NCI-H2029 treated with DMSO at 0.1 percent for 48 hours (cell line): Measurements from ENCODE around the gene LZTR1.
"Not testable (repeated sequence)": the region's sequence is repeated elsewhere in the genome, so short reads cannot be mapped to it uniquely, and the experiment has no call there.

Source experiments
- DNase-seq: peaks from one replicate; lab custom pipeline; 2025; lab: John Stamatoyannopoulos, UW

The LZTR1 gene

GRCh38 chr22:20965888-20966855 is 15.9 kb upstream of the LZTR1 start:
- no peak for DNase-seq

DNA sequence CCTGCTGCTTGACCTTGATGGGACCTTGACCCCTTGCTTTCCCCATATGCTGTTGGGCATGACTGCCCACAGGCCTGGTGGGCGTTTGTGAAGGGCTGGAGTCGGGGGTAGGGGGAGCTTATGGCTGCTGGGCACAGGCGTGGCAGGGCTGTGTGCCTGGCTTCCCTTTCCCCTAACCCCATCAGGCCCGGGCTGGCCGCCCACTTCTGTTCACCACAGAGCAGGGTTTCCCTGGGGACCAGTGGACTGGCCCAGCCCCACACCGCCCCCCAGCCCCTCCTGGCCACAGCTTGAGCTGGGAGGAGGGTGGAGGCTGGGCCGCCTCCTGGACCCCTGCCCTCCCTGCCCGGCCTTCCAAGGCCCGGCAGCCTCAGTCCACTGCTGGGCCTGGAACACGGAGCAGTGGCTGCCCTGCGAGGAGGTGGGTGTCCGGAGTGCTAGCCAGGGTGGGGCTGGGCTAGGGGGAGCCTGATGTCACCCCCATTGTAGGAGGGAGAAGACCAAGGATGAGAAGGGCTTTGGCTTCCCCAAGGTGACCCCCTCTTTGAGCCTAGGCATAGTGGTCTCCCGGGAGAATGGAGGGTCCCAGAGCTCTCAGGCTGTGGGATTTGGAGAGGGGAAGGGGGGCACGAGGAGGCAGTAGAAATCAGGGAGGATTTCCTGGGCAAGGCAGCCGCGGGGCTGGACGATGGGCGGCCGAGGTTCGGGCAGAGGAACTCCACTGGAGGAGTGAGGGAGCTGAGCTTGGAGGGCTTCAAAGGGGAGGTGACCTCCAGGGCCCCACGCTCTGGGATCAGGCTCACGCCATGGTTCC is 15.0 kb upstream of the LZTR1 start, which contains the start of gene AIFM3:
Gene AIFM3 (plus strand): TSS at position 373 of the 814 bp plus-strand sequence. CDS start 690 bp downstream, outside the sequence.
- no peak for DNase-seq

- no peak for DNase-seq
Measured at GRCh38 chr22:20967697-20968211, 14.3 kb upstream of the LZTR1 start.

- DNase-seq = no peak
Measured at GRCh38 chr22:20968281-20968977, 13.7 kb upstream of the LZTR1 start.

DNA sequence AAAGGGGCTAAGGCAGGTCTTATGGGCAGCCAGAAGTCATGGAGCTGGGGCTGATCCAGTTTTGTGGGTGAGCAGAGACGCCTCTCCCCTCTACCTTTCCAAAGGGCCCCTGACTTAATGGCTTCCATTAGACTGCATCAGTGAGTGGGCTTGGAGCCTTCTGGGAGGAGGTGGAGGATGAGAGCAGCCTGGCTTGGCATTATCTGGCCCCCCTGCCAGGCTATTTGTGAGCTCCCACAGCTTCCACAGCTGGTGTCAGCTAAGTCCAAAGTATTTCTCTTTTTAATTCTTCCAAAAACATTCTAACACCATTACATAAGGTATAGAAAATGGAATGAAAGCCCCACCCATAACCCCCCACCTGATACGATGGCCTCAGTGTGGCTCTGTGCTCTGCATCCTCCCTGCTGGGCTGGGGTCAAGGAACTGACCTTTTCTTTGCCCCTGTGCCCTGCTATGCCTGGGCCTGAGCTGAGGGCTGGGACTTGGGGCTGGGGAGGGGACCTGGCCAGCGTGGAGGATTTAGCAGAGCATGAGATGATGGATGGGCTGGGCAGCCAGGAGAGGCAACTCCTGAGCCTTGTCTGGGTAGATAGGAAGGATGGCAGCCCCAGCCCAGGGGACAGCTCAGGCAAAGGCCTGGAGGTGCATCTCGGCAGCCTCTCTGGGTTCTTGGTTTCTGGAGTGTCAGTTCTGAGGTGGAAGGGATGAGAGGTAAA is 11.0 kb upstream of the LZTR1 start:
- no peak for DNase-seq

GRCh38 chr22:20972014-20972694 is 9.9 kb upstream of the LZTR1 start:
- not testable (repeated sequence) for DNase-seq

- DNase-seq = no peak
Measured at GRCh38 chr22:20972933-20973577, 9.0 kb upstream of the LZTR1 start.

DNA sequence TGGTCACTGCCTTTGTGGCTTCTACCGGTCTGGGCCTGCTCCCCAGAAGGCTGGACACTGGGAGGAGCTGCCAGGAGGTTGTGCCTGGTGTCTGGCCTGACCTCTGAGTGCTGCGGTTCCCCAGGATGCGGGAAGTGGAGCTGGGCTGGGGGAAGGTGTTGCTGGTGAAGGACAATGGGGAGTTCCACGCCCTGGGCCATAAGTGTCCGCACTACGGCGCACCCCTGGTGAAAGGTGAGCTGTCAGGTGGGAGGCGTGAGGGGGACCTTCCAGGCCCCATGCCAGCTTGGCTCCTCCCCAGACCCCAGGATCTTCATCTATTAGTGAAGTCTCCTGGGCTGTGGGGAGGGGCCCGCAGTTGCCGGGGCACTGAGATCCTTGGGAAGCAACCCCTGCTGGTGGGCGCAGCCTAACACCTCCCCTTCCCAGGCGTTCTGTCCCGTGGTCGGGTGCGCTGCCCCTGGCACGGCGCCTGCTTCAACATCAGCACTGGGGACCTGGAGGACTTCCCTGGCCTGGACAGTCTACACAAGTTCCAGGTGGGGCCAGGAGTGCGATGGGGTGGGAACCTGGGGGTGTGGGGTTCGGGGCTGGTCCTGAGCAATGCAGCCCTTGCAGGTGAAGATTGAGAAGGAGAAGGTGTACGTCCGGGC is 8.3 kb upstream of the LZTR1 start:
- no peak for DNase-seq

DNA sequence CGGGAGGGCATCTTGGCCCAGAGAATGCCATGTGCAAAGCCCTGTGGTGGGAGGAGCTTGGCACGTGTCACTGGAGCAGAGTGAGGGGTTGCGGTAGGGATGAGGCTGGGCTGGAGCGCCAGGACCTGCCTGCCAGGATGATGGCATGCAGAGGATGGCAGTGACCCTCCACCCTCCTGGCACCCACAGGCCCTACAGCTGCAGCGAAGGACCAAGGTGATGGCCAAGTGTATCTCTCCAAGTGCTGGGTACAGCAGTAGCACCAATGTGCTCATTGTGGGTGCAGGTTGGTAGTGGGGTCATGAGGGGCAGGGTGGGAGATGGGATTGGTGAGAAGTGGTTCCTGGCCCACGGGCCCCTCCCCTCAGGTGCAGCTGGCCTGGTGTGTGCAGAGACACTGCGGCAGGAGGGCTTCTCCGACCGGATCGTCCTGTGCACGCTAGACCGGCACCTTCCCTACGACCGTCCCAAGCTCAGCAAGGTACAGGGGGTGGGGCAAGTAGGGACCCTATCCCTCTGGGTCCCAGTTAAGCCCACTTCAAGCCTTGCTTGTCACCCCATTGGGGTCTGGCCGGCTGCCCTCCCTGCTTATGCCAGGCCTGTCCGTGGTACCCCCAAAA is 7.7 kb upstream of the LZTR1 start:
- DNase-seq = peak; percentile 10

GRCh38 chr22:20975541-20976290 is 6.4 kb upstream of the LZTR1 start:
- DNase-seq = no peak

- DNase-seq = no peak
Measured at GRCh38 chr22:20976291-20976877, 5.7 kb upstream of the LZTR1 start.

GRCh38 chr22:20977019-20977418 is 5.1 kb upstream of the LZTR1 start:
- no peak for DNase-seq

- DNase-seq = no peak
Measured at GRCh38 chr22:20977516-20978170, 4.5 kb upstream of the LZTR1 start.

DNA sequence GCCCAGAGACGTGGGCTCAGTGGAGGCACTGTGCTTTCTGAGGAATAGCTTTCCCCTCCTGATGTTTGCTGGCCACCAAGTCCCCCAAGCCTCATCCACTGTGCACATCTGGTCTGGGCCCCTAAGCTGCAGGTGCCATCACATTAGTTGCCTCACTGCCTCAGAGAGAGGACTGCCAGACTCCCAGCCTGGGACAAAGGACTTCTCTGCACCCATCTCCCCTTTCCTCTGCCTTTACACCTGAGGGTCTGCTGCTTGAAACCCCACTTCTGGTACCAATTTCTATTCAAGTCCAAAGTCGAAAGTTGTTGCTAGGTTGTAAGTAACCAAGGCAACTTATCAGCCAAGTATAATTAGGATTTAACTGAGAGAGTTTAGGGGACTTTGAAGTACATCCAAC is 3.7 kb upstream of the LZTR1 start:
- no peak for DNase-seq

GRCh38 chr22:20979243-20979809 is 2.8 kb upstream of the LZTR1 start:
- DNase-seq = no peak

DNA sequence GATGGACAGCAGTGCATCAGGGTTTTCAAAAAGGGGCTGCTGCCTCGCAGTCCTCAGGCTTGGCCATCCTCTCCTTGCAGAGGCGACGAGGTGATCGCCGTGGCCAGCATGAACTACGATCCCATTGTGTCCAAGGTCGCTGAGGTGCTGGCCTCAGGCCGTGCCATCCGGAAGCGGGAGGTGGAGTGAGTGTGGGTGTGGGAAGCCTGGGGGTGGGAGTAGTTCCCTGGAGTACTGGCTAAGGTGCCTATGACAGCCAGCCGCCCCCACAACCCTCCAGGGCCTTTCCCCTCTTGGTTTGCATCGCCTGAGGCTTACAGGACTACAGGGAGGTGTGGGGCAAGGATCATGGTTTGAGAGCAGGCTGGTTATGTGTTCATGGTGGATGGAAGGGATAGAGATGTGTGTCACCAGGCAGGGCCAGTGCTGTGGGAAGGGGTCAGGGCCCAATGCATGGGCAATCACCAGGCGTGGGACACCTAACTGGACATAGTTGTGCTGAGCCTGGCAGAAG is 2.1 kb upstream of the LZTR1 start:
- DNase-seq = no peak

DNA sequence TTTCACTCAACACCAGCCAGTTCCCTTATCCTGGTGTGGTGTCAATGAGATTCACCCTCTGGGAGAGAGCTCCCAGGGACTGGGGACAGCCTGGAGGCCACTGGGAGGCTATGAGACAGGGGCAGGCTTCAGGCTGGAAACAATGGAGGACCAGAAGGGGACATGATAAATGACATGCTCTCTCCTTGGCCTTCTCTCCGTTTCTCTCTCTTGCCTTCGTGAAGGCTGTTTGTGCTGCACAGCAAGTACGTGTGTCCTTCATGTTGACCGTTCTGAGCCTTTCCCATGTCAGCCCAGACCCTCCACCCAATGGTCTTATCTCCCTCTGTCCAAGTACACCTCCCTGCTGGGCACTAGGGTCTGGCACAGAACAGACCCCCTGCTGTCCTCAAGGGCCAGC is 1.6 kb upstream of the LZTR1 start:
- no peak for DNase-seq
